Peyer's patch (tissue), 4 donors: Measurements from ENCODE around the gene ESPN. TPM values are rescaled to one million over a fixed set of nuclear protein-coding genes. Genes with fewer than 3 reads are reported as not detected.
A peak's percentile ranks its signal among the peaks of the same experiment; 100 is the strongest.

Experiments used
- DNase-seq, 3 donors: peaks; one replicate each; pipeline ENCODE4 v3.0.0-alpha.2; 2017 to 2019
- H3K27ac ChIP-seq, 4 donors: fragments of 200-600 bp; sonication (generic); one replicate each; pipeline ENCODE4 v1.5.1; 2016 to 2019
- H3K27me3 ChIP-seq, 2 donors: fragments of 200-600 bp; sonication (generic); one replicate each; pipeline ENCODE4 v1.5.1; 2019
- H3K36me3 ChIP-seq, 3 donors: fragments of 200-600 bp; sonication (generic); one replicate each; pipeline ENCODE4 v1.5.1; 2016 to 2019
- H3K4me1 ChIP-seq, 4 donors: fragments of 200-600 bp; sonication (generic); one replicate each; pipeline ENCODE4 v1.5.1; 2016 to 2019
- H3K4me3 ChIP-seq, 4 donors: fragments of 200-600 bp; sonication (generic); 1 replicate in 3 of 4; 2 replicates in 1 of 4; pipeline ENCODE4 v1.5.1; 2016 to 2019; ENCODE audit warnings: mild to moderate bottlenecking in 1 of 4
- H3K9me3 ChIP-seq, 4 donors: fragments of 200-600 bp; sonication (generic); one replicate each; pipeline ENCODE4 v1.5.1; 2016 to 2019; ENCODE audit warnings: mild to moderate bottlenecking in 1 of 4
- POLR2A ChIP-seq, 2 donors: fragments of 450-650 bp; IDR thresholded peaks; one replicate each; pipeline ENCODE4 v1.5.1; 2017; ENCODE audit warnings: antibody characterized with exemption in 2 of 2, mild to moderate bottlenecking in 2 of 2, moderate library complexity in 2 of 2
- total RNA-seq, 4 donors: library from RNA; depleted of rRNA; stranded (reverse); fragments of >200 nt; gene quantifications; one replicate each; pipeline ENCODE4 v1.1.0, GENCODE V29; 2016
- TF ChIP-seq, protein P1 (sequence below), 6 experiments: fragments of 450-650 bp in 4 of 6; fragments of 200-600 bp in 2 of 6; sonication (generic) in 1 of 6; IDR thresholded peaks; one replicate each; pipeline ENCODE4 v1.5.1; 2017 to 2019; ENCODE audit warnings: antibody characterized with exemption in 6 of 6, mild to moderate bottlenecking in 3 of 6, moderate library complexity in 1 of 6

The ESPN gene
- total RNA-seq, 4 donors from 2014 or later = 17.3 to 390 (median 306) TPM

DNA sequence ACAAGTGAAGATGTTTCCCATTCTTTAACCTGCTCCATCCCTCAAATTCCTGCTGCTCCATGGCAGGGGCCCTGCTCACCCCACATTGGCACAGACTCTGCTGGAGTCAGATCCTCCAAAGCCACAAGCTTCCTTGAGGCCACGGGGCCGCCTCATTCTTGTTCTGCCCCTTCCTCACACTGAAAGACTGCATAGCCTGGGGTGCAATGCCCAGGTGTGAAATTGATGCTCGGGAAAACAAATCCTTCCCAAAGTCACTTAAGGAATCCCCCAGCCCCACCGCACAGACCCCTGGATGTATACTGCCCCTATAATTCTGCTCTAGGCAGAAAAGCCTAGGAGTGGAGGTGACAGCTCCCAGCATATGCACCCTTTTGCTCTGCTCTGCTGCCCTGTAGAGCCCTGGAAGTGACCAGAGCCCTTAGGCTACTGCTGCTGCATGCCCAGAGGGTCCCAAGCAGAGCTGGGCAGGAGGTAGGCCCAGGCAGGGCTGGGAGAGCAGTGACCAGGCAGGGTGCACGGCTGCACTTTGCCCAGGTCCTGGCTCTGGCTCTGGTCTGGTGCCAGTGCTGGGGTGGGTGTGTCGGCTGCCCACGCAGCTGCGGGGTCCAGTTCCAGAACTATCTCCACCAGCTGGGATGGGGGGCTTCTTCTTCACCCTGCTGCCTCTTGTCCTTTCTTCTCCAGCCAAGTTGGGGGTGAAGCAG lies 6.5 kb upstream of the ESPN start:
- no peak overlapping the region for H3K27ac ChIP-seq

DNA sequence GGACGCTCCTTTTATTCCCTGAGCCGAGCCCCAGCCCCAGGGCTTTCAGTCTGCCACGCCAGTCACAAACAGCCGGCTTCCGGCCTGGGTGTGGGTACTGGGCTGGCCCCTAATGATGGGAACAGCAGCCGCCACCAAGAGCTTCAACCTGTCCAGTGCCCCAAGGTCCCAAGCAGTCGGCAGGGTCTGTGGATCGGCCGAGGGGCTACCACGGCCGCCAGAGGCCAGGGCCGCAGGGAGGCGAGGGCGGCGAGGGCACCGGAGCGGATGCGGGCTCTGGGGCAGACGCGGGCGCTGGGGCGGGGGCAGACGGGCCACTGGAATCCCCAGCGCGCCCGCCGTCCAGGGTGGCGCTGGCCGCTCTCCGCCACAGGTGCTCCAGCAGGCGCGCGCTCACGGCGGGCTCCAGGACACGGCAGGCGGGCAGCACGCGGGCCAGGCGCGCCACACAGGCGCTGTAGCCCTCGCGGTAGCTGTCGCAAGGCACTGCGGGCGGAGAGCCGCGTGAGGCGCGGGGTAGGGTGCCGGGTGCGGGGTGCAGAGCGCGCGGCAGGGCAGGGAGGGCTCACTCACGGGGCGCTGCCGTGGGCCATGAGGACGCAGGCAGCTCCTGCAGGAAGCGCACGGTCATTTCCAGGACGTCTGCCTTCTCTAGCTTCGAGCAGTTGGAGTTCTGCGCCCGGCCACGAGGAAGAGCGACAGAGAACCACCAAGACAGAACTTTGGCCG lies 5.7 kb upstream of the ESPN start:
- Histone ChIP-seq H3K36me3 (no peaks in the 10 kb centered on the region), H3K27ac (peak overlapping the region in 1 of 4 donors; percentile 21), H3K27me3 (peaks cover 0 to 31% of the 10 kb centered on the region in 2 donors), H3K9me3 (peaks cover 0 to 3% (median 0%) of the 10 kb centered on the region in 4 donors), H3K4me3 (peak overlapping the region in 2 of 4 donors; percentile 56 to 58), H3K4me1 (peaks cover 3 to 53% (median 25%) of the 10 kb centered on the region in 4 donors)
- TF ChIP-seq, protein P1, sequence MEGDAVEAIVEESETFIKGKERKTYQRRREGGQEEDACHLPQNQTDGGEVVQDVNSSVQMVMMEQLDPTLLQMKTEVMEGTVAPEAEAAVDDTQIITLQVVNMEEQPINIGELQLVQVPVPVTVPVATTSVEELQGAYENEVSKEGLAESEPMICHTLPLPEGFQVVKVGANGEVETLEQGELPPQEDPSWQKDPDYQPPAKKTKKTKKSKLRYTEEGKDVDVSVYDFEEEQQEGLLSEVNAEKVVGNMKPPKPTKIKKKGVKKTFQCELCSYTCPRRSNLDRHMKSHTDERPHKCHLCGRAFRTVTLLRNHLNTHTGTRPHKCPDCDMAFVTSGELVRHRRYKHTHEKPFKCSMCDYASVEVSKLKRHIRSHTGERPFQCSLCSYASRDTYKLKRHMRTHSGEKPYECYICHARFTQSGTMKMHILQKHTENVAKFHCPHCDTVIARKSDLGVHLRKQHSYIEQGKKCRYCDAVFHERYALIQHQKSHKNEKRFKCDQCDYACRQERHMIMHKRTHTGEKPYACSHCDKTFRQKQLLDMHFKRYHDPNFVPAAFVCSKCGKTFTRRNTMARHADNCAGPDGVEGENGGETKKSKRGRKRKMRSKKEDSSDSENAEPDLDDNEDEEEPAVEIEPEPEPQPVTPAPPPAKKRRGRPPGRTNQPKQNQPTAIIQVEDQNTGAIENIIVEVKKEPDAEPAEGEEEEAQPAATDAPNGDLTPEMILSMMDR (IDR thresholded peaks at IDR 0.05) = peak in 1 of 6 experiments; percentile 6
- no peak for TF ChIP-seq POLR2A (IDR thresholded peaks at IDR 0.05)
- DNase-seq = peak in 1 of 3 donors; percentile 61

More for the DNA sequence above, 6.5 kb upstream of the ESPN start:
- no peaks in the 10 kb centered on the region for H3K36me3 ChIP-seq
- TF ChIP-seq, protein P1 (IDR thresholded peaks at IDR 0.05) = no peak
- no peak for TF ChIP-seq POLR2A (IDR thresholded peaks at IDR 0.05)
- H3K9me3 ChIP-seq = peaks cover 0 to 3% (median 0%) of the 10 kb centered on the region in 4 donors
- H3K27me3 ChIP-seq = peaks cover 0 to 29% of the 10 kb centered on the region in 2 donors
- peak overlapping the region in 2 of 4 donors; percentile 56 to 58 for H3K4me3 ChIP-seq
- peaks cover 3 to 46% (median 20%) of the 10 kb centered on the region in 4 donors for H3K4me1 ChIP-seq
- DNase-seq = peak in 1 of 3 donors; percentile 63

DNA sequence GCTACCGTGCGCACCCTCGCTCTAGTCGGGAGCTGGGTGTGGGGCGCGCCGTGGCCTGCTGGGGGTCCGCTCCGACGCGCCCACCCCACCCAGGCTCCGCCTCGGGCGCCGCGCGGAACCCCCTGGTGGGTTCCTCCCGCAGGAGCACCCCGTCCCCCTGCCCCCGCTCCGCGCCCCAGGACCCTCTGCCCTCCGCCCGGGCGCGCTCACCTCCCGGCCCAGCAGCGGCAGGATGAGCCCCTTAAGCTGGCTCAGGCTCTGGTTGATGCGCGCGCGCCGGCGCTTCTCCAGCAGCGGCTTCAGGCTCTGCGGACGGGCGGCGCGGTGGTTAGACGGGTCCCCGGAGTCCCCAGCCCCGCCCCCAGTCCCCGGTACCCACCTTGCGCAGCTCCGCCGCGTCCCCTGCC lies 5.2 kb upstream of the ESPN start:
- H3K27me3 ChIP-seq = peaks cover 0 to 37% of the 10 kb centered on the region in 2 donors

DNA sequence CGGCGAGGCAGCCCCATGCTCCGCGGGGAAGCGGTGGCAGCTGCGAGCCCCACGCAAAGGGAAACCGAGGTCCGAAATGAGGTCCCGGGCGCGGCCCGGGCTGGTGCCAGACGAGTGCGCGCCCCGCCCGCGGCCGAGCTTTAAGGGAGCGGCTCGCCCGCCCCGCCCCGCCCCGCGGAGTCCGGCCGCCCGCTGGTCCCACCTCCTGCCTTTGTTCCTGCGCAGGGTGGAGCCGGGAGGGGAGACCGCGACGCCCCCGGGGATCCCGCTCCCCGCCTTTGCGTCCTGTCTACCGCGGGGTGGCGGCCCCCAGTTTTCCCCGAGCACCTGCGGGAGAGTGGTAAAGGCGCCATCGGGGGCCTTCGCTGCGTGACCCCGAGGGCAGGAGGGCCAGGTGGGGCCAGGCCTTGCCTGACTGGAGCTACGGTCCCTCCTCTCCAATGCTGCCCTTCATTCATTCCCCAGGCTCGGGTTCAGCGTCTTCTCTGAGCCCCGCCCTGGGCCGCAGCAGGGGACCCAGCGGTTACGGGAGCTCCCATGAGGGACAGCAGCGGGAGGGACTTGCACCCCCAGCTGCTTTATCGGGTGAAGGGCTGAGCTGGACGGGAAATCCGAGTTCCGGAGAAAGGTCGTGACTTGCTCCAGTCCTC lies 4.6 kb upstream of the ESPN start, which contains the start of gene HES2:
HES2 (minus strand) TSS at position 116 of the 650 bp plus-strand sequence; CDS start at position 17, 99 bp downstream.
- Histone ChIP-seq H3K36me3 (no peaks in the 10 kb centered on the region), H3K9me3 (peaks cover 0 to 3% (median 0%) of the 10 kb centered on the region in 4 donors), H3K27me3 (peaks cover 0 to 39% of the 10 kb centered on the region in 2 donors), H3K4me1 (peaks cover 3 to 55% (median 34%) of the 10 kb centered on the region in 4 donors), H3K4me3 (peak within 1 kb of the TSS; percentile 4 to 58 (median 48)), H3K27ac (peak within 1 kb of the TSS in 3 of 4 donors; percentile 19 to 29 (median 21))
- TF ChIP-seq POLR2A (IDR thresholded peaks at IDR 0.05) = no peak
- TF ChIP-seq, protein P1 (IDR thresholded peaks at IDR 0.05) = no peak
- DNase-seq = peak in 2 of 3 donors; percentile 62 to 83

More for the DNA sequence above, 5.2 kb upstream of the ESPN start:
- Histone ChIP-seq H3K36me3 (no peaks in the 10 kb centered on the region), H3K4me1 (peaks cover 3 to 55% (median 31%) of the 10 kb centered on the region in 4 donors), H3K9me3 (peaks cover 0 to 3% (median 0%) of the 10 kb centered on the region in 4 donors), H3K4me3 (peak overlapping the region; percentile 4 to 58 (median 48)), H3K27ac (peak overlapping the region in 3 of 4 donors; percentile 9 to 29 (median 19))
- no peak for TF ChIP-seq POLR2A (IDR thresholded peaks at IDR 0.05)
- TF ChIP-seq, protein P1 (IDR thresholded peaks at IDR 0.05) = no peak
- DNase-seq = no peak

DNA sequence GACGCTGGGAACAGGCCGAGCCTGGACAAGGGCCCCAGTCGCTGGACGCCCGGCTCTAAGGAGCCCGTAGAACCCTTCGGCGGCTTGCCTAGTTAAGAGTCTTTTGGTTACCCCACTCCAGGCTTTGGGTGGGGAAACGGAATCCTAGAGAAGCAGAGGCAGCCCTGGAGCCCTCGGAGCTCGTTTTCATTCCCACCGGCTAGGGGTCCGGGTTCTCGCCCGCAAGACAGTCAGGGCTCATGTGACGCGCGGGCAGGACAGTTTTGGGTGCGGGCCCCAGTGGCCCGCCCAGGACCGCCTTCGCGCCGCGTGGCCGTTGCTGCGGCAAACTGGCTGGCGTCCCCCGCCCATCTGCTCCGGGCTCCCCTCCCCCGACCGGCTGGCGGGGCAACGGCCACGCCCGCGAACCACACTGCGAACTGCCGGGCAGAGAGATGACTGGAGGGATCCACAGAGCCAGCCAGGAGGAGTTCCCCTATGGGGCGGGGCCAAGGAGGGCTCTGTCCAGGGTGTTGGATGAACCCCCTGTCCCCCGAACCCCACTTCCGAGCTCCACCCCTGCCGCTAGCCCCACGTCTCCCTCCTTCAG lies 4.0 kb upstream of the ESPN start:
- Histone ChIP-seq H3K27ac (no peak overlapping the region), H3K4me1 (peaks cover 7 to 55% (median 36%) of the 10 kb centered on the region in 4 donors), H3K4me3 (peak overlapping the region in 2 of 4 donors; percentile 56 to 58), H3K36me3 (no peaks in the 10 kb centered on the region), H3K27me3 (peaks cover 0 to 45% of the 10 kb centered on the region in 2 donors), H3K9me3 (peaks cover 0 to 3% (median 0%) of the 10 kb centered on the region in 4 donors)
- peak in 1 of 3 donors; percentile 71 for DNase-seq
- TF ChIP-seq, protein P1 (IDR thresholded peaks at IDR 0.05) = no peak
- TF ChIP-seq POLR2A (IDR thresholded peaks at IDR 0.05) = no peak
